Measurements from ENCODE around the gene HHIPL1.

The HHIPL1 gene

GRCh38 chr14:99691111-99691885 is 46.4 kb downstream of the HHIPL1 start:
- no peak for DNase-seq

- no peak for DNase-seq
Observed at GRCh38 chr14:99693918-99694317, 49.0 kb downstream of the HHIPL1 start.

- DNase-seq: no peak
Observed at GRCh38 chr14:99696929-99697328, 52.0 kb downstream of the HHIPL1 start.

GRCh38 chr14:99698236-99698635 is 53.3 kb downstream of the HHIPL1 start:
- DNase-seq: no peak

GRCh38 chr14:99698642-99699041 is 53.7 kb downstream of the HHIPL1 start:
- DNase-seq: no peak

GRCh38 chr14:99699085-99699760 is 54.3 kb downstream of the HHIPL1 start:
- no peak for DNase-seq

- no peak for DNase-seq
Observed at GRCh38 chr14:99699861-99700260, 54.9 kb downstream of the HHIPL1 start.

- DNase-seq: no peak
Observed at GRCh38 chr14:99700379-99700778, 55.5 kb downstream of the HHIPL1 start.

- no peak for DNase-seq
Observed at GRCh38 chr14:99701260-99701659, 56.3 kb downstream of the HHIPL1 start.

- DNase-seq: no peak
Observed at GRCh38 chr14:99702115-99702514, 57.2 kb downstream of the HHIPL1 start.

- no peak for DNase-seq
Observed at GRCh38 chr14:99703381-99703780, 58.5 kb downstream of the HHIPL1 start.

- no peak for DNase-seq
Observed at GRCh38 chr14:99704037-99704436, 59.1 kb downstream of the HHIPL1 start.

GRCh38 chr14:99706107-99706900 is 61.4 kb downstream of the HHIPL1 start:
- no peak for DNase-seq

GRCh38 chr14:99707420-99707819 is 62.5 kb downstream of the HHIPL1 start:
- no peak for DNase-seq

- DNase-seq: no peak
Observed at GRCh38 chr14:99707921-99708320, 63.0 kb downstream of the HHIPL1 start.

- DNase-seq: no peak
Observed at GRCh38 chr14:99708449-99708848, 63.5 kb downstream of the HHIPL1 start.

- no peak for DNase-seq
Observed at GRCh38 chr14:99713972-99714371, 69.0 kb downstream of the HHIPL1 start.

GRCh38 chr14:99715266-99716000 is 70.5 kb downstream of the HHIPL1 start:
- no peak for DNase-seq

GRCh38 chr14:99716091-99716849 is 71.3 kb downstream of the HHIPL1 start:
- no peak for DNase-seq

GRCh38 chr14:99716850-99717681 is 72.1 kb downstream of the HHIPL1 start:
- DNase-seq: no peak

- DNase-seq: no peak
Observed at GRCh38 chr14:99717682-99718013, 72.7 kb downstream of the HHIPL1 start.

All from NCI-H82 (cell line).